H1 (cell line): ENCODE measurements around the gene BICDL1. TPM values are rescaled to one million over a fixed set of nuclear protein-coding genes. Genes with fewer than 3 reads are reported as not detected.

ENCODE experiments used
- CTCF ChIA-PET: fragments of 300-600 bp; sonication (Branson Sonifier 250); formaldehyde crosslinking; loops from one replicate; lab custom pipeline; 2021; ENCODE audit not compliant: partially characterized antibody; lab: Charles Lee
- POLR2A ChIA-PET: fragments of 300-600 bp; sonication (Branson Sonifier 250); formaldehyde crosslinking; loops from one replicate; lab custom pipeline; 2021; ENCODE audit warnings: inconsistent platforms; ENCODE audit not compliant: partially characterized antibody; lab: Charles Lee
- DNase-seq, 2 experiments: peaks; one replicate each; pipeline versions ENCODE4 v3.0.0 to v3.0.0-alpha.2; 2010 to 2022; ENCODE audit warnings: low spot score in 2 of 2, low read depth in 1 of 2, mixed read lengths in 1 of 2
- FAIRE-seq: peaks from 2 replicates; lab custom pipeline; 2011; peaks lifted over from hg19 to GRCh38; lab: Jason Lieb, UNC
- H2AFZ ChIP-seq: 2 replicates; pipeline ENCODE4 v1.8.1; 2012; ENCODE audit warnings: low read length, inconsistent platforms
- H2AK5ac ChIP-seq: 2 replicates; pipeline ENCODE4 v1.6.1; 2013; ENCODE audit warnings: low read depth, low read length
- H2BK120ac ChIP-seq: replicated peaks from 2 replicates; pipeline ENCODE3; 2013; ENCODE audit warnings: low read depth, low read length, inconsistent platforms
- H2BK12ac ChIP-seq: 2 replicates; pipeline ENCODE4 v1.6.1; 2013; ENCODE audit warnings: low read depth, low read length
- H2BK15ac ChIP-seq: 2 replicates; pipeline ENCODE4 v1.6.1; 2013; ENCODE audit warnings: low read length
- H2BK20ac ChIP-seq: 2 replicates; pipeline ENCODE4 v1.6.1; 2013; ENCODE audit warnings: low read length
- H2BK5ac ChIP-seq: 2 replicates; pipeline ENCODE4 v1.6.1; 2013; ENCODE audit warnings: low read depth, low read length
- H3K14ac ChIP-seq: 2 replicates; pipeline ENCODE4 v1.6.1; 2013; ENCODE audit warnings: inconsistent platforms; ENCODE audit not compliant: insufficient read length
- H3K18ac ChIP-seq: 2 replicates; pipeline ENCODE4 v1.6.1; 2013; ENCODE audit warnings: low read length; ENCODE audit errors: extremely low read depth
- H3K23ac ChIP-seq: 2 replicates; pipeline ENCODE4 v1.6.1; 2013; ENCODE audit warnings: inconsistent platforms; ENCODE audit not compliant: insufficient read length
- H3K23me2 ChIP-seq: 2 replicates; pipeline ENCODE4 v1.6.1; 2013; ENCODE audit warnings: low read depth, low read length
- H3K27ac ChIP-seq: 2 replicates; pipeline ENCODE4 v1.6.1; 2011; ENCODE audit warnings: low read depth, low read length, inconsistent platforms
- H3K27me3 ChIP-seq, 4 experiments: replicated peaks in 1 of 4; 1 replicate in 1 of 4; 2 replicates in 3 of 4; pipeline versions ENCODE4 v1.6.1 to v1.8.1; 2011 to 2013; ENCODE audit warnings: low read length in 3 of 4, mild to moderate bottlenecking in 3 of 4, inconsistent platforms in 2 of 4, mixed read lengths in 2 of 4, moderate library complexity in 1 of 4; ENCODE audit not compliant: control insufficient read depth in 3 of 4, insufficient read depth in 3 of 4; ENCODE audit errors: extremely low read depth in 1 of 4
- H3K36me3 ChIP-seq, 4 experiments: 2 replicates each; pipeline versions ENCODE4 v1.6.1 to v1.8.1; 2011 to 2013; ENCODE audit warnings: mild to moderate bottlenecking in 4 of 4, low read length in 3 of 4, moderate library complexity in 2 of 4, control low read depth in 1 of 4, inconsistent platforms in 1 of 4; ENCODE audit not compliant: insufficient read depth in 4 of 4, control insufficient read depth in 2 of 4
- H3K4ac ChIP-seq: replicated peaks from 2 replicates; pipeline ENCODE3; 2013; ENCODE audit warnings: low read length, low read depth, mixed read lengths, inconsistent platforms; ENCODE audit not compliant: insufficient read length
- H3K4me1 ChIP-seq, 4 experiments: replicated peaks in 1 of 4; 1 replicate in 1 of 4; 2 replicates in 3 of 4; pipeline versions ENCODE4 v1.6.1 to v1.8.1; 2011 to 2013; ENCODE audit warnings: low read length in 3 of 4, inconsistent platforms in 2 of 4, mixed read lengths in 1 of 4; ENCODE audit not compliant: insufficient read depth in 4 of 4, control insufficient read depth in 3 of 4
- H3K4me2 ChIP-seq, 2 experiments: 2 replicates each; pipeline versions ENCODE4 v1.6.1 to v1.8.1; 2011 to 2013; ENCODE audit warnings: low read depth in 2 of 2, low read length in 2 of 2, control low read depth in 1 of 2, inconsistent platforms in 1 of 2, mild to moderate bottlenecking in 1 of 2; ENCODE audit not compliant: insufficient read depth in 1 of 2
- H3K4me3 ChIP-seq, 4 experiments: fragments of 200-600, 300-600 bp in 1 of 4; sonication (generic), shearing (Covaris generic), sonication (Bioruptor Twin) in 1 of 4; 2 replicates each; pipeline versions ENCODE4 v1.5.1 to v1.8.1; 2011 to 2016; ENCODE audit warnings: low read length in 4 of 4, low read depth in 3 of 4, control low read depth in 2 of 4, inconsistent platforms in 2 of 4, mild to moderate bottlenecking in 2 of 4, mixed read lengths in 1 of 4, moderate library complexity in 1 of 4; ENCODE audit not compliant: insufficient read depth in 2 of 4; ENCODE audit errors: extremely low read depth in 1 of 4
- H3K56ac ChIP-seq: replicated peaks from 2 replicates; pipeline ENCODE3; 2013; ENCODE audit warnings: low read depth, mild to moderate bottlenecking, mixed read lengths, low read length, inconsistent platforms; ENCODE audit not compliant: insufficient read length
- H3K79me1 ChIP-seq: 2 replicates; pipeline ENCODE4 v1.6.1; 2013; ENCODE audit warnings: low read depth, low read length, control low read depth
- H3K79me2 ChIP-seq, 2 experiments: 2 replicates each; pipeline versions ENCODE4 v1.6.1 to v1.8.1; 2012 to 2013; ENCODE audit warnings: low read length in 2 of 2, mild to moderate bottlenecking in 2 of 2, inconsistent platforms in 1 of 2; ENCODE audit not compliant: insufficient read depth in 2 of 2, control insufficient read depth in 1 of 2
- H3K9ac ChIP-seq, 4 experiments: replicated peaks in 1 of 4; 1 replicate in 1 of 4; 2 replicates in 3 of 4; pipeline versions ENCODE4 v1.6.1 to v1.8.1; 2011 to 2013; ENCODE audit warnings: low read depth in 3 of 4, low read length in 3 of 4, control low read depth in 2 of 4, mild to moderate bottlenecking in 2 of 4, moderate library complexity in 2 of 4, inconsistent platforms in 1 of 4; ENCODE audit errors: extremely low read depth in 1 of 4
- H3K9me3 ChIP-seq, 2 experiments: 2 replicates each; pipeline versions ENCODE4 v1.6.1 to v1.8.1; 2012 to 2013; ENCODE audit warnings: mild to moderate bottlenecking in 2 of 2, moderate library complexity in 2 of 2, control low read depth in 1 of 2, inconsistent platforms in 1 of 2, low read depth in 1 of 2, low read length in 1 of 2, mixed read lengths in 1 of 2; ENCODE audit not compliant: insufficient read depth in 2 of 2
- H4K20me1 ChIP-seq, 2 experiments: replicated peaks in 1 of 2; 2 replicates each; pipeline versions ENCODE3 to v1.8.1; 2011 to 2013; ENCODE audit warnings: inconsistent platforms in 2 of 2, low read length in 2 of 2, mild to moderate bottlenecking in 1 of 2; ENCODE audit not compliant: insufficient read depth in 2 of 2, control insufficient read depth in 1 of 2
- H4K5ac ChIP-seq: 2 replicates; pipeline ENCODE4 v1.6.1; 2013; ENCODE audit warnings: low read length, low read depth, mixed read lengths, inconsistent platforms; ENCODE audit not compliant: insufficient read length
- H4K8ac ChIP-seq: 2 replicates; pipeline ENCODE4 v1.8.0; 2013; ENCODE audit warnings: mild to moderate bottlenecking, moderate library complexity, low read length, inconsistent platforms; ENCODE audit not compliant: insufficient read depth; ENCODE audit errors: extremely low read depth
- H4K91ac ChIP-seq: replicated peaks from 2 replicates; pipeline ENCODE3; 2013; ENCODE audit warnings: low read length, mixed read lengths, inconsistent platforms; ENCODE audit not compliant: insufficient read length
- CTCF ChIP-seq, 3 experiments: IDR thresholded peaks; 1 replicate in 2 of 3; 2 replicates in 1 of 3; pipeline versions ENCODE4 v1.5.1 to v1.6.1; 2011; ENCODE audit warnings: low read length in 3 of 3, mild to moderate bottlenecking in 3 of 3, inconsistent platforms in 2 of 3, low read depth in 1 of 3, moderate library complexity in 1 of 3; ENCODE audit not compliant: insufficient read depth in 1 of 3; ENCODE audit errors: control extremely low read depth in 1 of 3
- TAF1 ChIP-seq: IDR thresholded peaks from 2 replicates; pipeline ENCODE4 v1.6.1; 2011; ENCODE audit warnings: mild to moderate bottlenecking, low read depth, low read length
- WGBS, 2 experiments: shearing (Covaris generic) in 1 of 2; methylation state at CpG; one replicate each; pipeline versions ENCODE4 v1.1.6 to v1.1.7; 2013 to 2015; ENCODE audit warnings: low lambda C conversion rate in 2 of 2, mixed read lengths in 2 of 2, inconsistent platforms in 1 of 2, low coverage in 1 of 2, missing lambda C conversion rate in 1 of 2; ENCODE audit not compliant: insufficient replicate concordance in 2 of 2, insufficient coverage in 1 of 2, insufficient read length in 1 of 2; ENCODE audit errors: extremely low coverage in 1 of 2, missing lambda C conversion rate in 1 of 2; 5-methylcytosine and 5-hydroxymethylcytosine counted together
- polyA plus RNA-seq, 7 experiments: library from polyadenylated mRNA; depleted of rRNA in 3 of 7; stranded (reverse) in 5 of 7; unstranded in 2 of 7; fragments of >200 nt in 5 of 7; fragments of 200-250 nt in 2 of 7; gene quantifications; 1 replicate in 5 of 7; 2 replicates in 1 of 7; 4 replicates in 1 of 7; pipeline versions ENCODE4 v1.2.1 to v1.2.3, GENCODE V29; 2011 to 2013; ENCODE audit warnings: missing spikeins in 2 of 7, mixed read lengths in 2 of 7
- total RNA-seq: library from RNA; stranded (reverse); fragmentation: NEBNext Ultra II Directional; extraction: Animal tissue kit (Norgen Biotek cat#: 25700); gene quantifications from 2 replicates; pipeline ENCODE4 v1.2.1, GENCODE V29; 2021

The BICDL1 gene
- total and polyA plus RNA-seq, 2 of the 8 experiments (the other 6 are each of a cell fraction or from before 2014, with no cell fraction given), result 17.2 to 25.9 TPM

GRCh38 chr12:120051535-120051934 lies 62.5 kb downstream of the BICDL1 start:
- no peak overlapping the region for H2BK20ac ChIP-seq
- no peak overlapping the region for H2AK5ac ChIP-seq
- no peak overlapping the region for H2AFZ ChIP-seq
- H4K91ac ChIP-seq, result no peak overlapping the region
- H3K23ac ChIP-seq, result no peak overlapping the region
- no peak for DNase-seq
- no peak overlapping the region for H2BK15ac ChIP-seq
- H3K27ac ChIP-seq, result no peak overlapping the region
- no peaks in the 10 kb centered on the region for H3K36me3 ChIP-seq
- H4K20me1 ChIP-seq, result no peaks in the 10 kb centered on the region
- no peak overlapping the region for H4K5ac ChIP-seq
- H3K14ac ChIP-seq, result no peak overlapping the region
- H2BK5ac ChIP-seq, result no peak overlapping the region
- no peak overlapping the region for H3K4ac ChIP-seq
- no peak overlapping the region for H3K9ac ChIP-seq
- no peak overlapping the region for H4K8ac ChIP-seq
- TF ChIP-seq TAF1 (no peak), CTCF (IDR thresholded peaks at IDR 0.05; ENCODE audit: control extremely low read depth in 1 of 3, insufficient read depth in 1 of 3, low read depth in 1 of 3, low read length in 3 of 3) (no peak)
- TF ChIP-seq, all 59 proteins: peak for 0
- Histone ChIP-seq H3K18ac (no peak overlapping the region), H2BK120ac (no peak overlapping the region), H2BK12ac (no peak overlapping the region), H3K4me3 (no peak overlapping the region), H3K4me1 (no peaks in the 10 kb centered on the region), H3K79me2 (no peaks in the 10 kb centered on the region), H3K56ac (no peak overlapping the region), H3K27me3 (no peaks in the 10 kb centered on the region), H3K23me2 (no peaks in the 10 kb centered on the region), H3K9me3 (no peaks in the 10 kb centered on the region; a peak in 1 of 4 replicates), H3K79me1 (no peaks in the 10 kb centered on the region), H3K4me2 (no peak overlapping the region)
- FAIRE-seq, result no peak
- 91% methylated on average over 3 of the region's 3 CpGs; no CpG with 5 or more reads in 1 of the 2 experiments for WGBS, 2 experiments
- CTCF ChIA-PET, result interaction anchor here (0.8 kb wide), 1 partner anchor 223 kb away, joined by 3 read pairs; no protein-coding TSS in a partner anchor
- POLR2A ChIA-PET, result no interaction called here
